Activated naive CD4-positive, alpha-beta T cell treated with Interleukin-2 at 50 U/mL for 16 hours (primary cell): Measurements from ENCODE around the gene MAP2K6.

ENCODE experiments used
- DNase-seq: peaks from one replicate; pipeline ENCODE4 v3.0.0-alpha.2; 2020

Gene MAP2K6

GRCh38 chr17:69539781-69540319 lies 125.4 kb downstream of the MAP2K6 start:
- no peak for DNase-seq

- no peak for DNase-seq
These were observed 125.9 kb downstream of the MAP2K6 start for GRCh38 chr17:69540356-69540755.

DNA sequence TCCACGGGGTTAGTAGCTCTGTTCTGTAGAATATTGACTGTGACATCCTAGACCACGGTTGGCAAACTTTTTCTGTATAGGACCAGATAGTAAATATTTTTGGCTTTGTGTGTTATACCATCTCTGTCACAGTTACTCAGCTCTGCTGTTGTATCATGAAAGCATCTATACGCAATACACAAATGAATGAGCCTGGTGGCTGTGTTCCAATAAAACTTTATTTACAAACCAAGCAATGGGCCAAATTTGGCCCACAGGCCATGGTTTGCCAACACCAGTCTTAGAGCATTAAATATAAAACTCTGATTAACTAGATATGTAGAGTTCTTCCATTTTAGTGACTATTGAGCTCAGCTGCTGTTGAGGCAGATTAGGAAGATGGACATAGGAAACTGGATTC lies 132.7 kb downstream of the MAP2K6 start:
- no peak for DNase-seq

GRCh38 chr17:69547947-69548346 lies 133.4 kb downstream of the MAP2K6 start:
- DNase-seq, result no peak

- DNase-seq, result no peak
These were observed 136.9 kb downstream of the MAP2K6 start for GRCh38 chr17:69551212-69552010.

- no peak for DNase-seq
These were observed 138.6 kb downstream of the MAP2K6 start for GRCh38 chr17:69552986-69553667.

DNA sequence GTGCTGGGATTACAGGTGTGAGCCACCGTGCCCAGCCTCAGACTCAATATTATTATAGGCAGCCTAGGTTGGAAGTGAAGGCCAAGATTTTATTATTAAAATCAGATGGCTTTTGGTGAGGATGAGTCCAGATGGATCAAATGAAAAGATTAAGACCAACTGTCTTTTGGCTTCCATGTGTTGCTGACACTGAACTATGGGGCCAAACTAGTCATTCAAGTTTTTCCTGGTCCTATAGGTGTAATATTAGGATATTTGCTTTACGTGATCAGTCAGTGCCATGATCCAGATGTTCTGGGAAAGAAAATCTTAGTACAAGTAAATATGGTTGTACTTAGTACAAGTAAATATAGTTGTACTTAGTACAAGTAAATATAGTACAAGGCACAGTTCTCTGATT lies 140.6 kb downstream of the MAP2K6 start:
- DNase-seq, result no peak

GRCh38 chr17:69557339-69557738 lies 142.8 kb downstream of the MAP2K6 start:
- DNase-seq, result no peak

DNA sequence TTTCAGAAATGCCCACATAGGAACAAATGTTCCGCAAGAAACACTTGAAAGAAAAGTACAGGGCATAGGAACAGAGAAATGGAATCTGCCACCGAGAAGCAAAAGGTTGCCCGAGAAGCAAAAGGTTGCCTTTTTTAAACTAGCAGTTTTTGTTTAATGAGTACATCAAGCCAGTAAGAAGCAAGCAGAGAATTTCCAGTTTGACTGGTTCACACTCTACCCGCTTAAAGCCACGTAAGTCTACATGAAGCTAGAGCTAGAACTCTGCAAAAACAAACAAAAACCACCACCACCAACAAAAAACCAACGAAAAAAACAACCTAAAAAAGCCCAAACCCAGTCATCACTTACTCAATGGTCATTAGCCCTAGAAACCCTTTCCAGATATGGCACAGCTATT lies 144.3 kb downstream of the MAP2K6 start:
- DNase-seq, result no peak

- no peak for DNase-seq
These were observed 146.5 kb downstream of the MAP2K6 start for GRCh38 chr17:69560987-69561441.

DNA sequence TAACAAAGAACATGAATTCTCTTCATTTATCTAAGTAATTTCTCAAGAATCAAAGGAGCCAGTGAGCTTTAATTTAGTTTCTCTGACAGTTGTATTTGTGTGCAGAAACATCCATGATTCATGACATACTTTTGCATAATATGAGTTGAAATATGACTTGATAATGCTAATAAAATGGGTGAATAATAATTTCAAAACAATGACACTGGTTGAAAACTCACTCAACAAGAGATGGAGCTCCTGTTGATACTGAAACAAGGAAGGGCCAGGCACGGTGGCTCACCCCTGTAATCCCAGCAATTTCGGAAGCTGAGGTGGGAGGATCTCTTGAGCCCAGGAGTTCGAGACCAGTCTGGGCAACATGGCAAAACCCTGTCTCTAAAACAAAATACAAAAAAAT lies 147.0 kb downstream of the MAP2K6 start:
- no peak for DNase-seq

DNA sequence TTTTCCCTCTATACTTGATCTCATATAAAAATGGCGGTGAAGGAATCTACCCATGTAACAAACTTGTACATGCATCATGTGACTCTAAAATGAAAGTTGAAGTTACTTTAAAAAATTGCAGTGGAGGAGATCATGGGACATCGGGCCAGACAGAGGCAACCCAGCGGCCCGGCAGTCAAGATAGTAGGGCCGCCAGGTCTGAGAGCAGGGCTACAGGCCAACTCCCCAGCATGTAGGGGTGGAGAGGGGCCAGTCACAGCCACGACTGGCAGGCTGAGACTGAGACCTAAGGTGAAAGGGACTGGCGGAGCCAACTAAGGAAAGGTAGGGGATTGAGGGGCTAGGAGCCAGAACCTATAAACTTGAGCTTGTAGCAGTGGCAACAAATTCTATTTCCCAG lies 150.9 kb downstream of the MAP2K6 start:
- DNase-seq, result no peak

DNA sequence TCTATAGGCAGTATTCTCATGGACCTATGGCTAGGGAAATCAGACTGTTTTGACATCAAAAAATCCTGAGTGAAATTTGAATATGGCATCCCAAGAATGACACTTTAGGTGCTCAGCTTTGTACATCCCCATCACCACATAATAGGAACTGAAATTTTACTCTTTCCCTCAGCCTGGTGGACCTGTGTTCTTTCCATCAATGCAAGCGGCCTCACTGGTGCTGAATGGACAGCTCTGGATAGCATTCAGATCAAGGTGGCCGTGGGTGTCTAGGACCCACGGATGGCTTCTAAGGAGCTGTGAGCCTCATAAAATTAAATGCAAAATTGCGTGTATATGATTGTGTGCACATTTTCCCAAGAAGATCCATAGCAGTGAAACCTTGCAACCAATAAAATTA lies 152.6 kb downstream of the MAP2K6 start:
- no peak for DNase-seq

- no peak for DNase-seq
These were observed 158.2 kb downstream of the MAP2K6 start for GRCh38 chr17:69572747-69573146.

- DNase-seq, result no peak
These were observed 158.9 kb downstream of the MAP2K6 start for GRCh38 chr17:69573396-69573795.

DNA sequence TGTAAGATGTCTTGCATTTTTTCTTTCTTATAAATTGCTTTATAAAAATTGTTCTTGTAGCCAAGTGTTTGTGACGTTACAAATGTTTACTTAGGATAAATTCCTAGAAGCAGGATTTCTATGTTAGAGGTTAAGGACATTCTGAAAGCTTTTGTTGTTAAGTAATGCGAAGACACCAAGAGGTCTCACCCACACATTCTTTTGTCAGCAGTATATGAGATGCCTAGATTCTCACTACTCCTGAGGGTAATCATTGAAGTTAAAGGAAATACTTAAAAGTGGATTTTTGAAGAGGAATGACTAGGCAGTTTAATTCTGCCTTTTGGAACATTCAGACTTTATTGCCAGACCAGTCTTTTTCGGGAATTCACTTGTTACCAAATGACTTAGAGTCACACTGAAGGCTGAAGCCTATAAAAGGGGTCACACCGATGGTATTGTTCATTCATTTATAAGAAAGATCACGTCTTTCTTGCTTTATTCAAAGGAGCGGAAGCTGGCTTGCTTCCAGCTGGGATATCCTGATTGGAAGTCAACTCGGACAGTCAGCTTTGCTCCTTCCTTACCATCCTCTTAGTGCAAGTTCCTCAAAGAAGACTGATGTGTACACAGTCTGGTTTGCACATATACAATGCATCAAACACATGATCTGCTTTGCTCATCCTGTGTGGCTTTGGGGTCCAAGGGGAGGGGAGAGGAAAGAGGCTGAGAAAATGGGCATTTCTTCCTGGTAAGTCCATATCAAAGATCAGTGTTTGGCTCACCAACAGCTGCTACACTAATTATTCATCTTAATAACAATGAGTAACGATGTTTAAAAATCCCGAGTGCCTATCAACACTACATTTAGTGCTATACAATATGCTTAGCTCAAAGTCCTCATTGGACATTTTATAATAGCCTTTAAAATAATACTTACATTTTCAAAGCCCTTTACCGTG lies 160.0 kb downstream of the MAP2K6 start:
- DNase-seq, result no peak

- no peak for DNase-seq
These were observed 160.9 kb downstream of the MAP2K6 start for GRCh38 chr17:69575346-69575761.

DNA sequence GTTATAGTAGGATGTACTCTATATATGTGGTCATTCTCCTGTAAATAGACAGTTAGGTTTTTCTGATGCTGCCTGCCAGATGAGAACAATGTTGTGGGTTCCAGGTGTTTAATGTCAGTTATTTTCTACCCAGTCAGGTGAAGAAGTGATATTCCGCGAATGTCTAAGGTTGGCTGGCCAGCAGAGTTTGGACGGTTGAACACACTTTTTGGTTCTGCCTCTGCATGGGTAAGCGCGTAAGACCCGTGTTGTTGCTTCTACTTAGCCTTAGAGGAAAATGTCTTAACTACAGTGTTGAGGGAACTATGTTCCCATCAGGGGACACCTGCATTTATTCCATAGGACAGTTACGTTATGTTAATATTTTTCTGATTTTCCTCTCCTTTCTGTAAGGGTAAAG lies 162.6 kb downstream of the MAP2K6 start:
- no peak for DNase-seq

- DNase-seq, result no peak
These were observed 164.0 kb downstream of the MAP2K6 start for GRCh38 chr17:69578385-69578936.

GRCh38 chr17:69579961-69580677 lies 165.6 kb downstream of the MAP2K6 start:
- no peak for DNase-seq

GRCh38 chr17:69581061-69581961 lies 166.8 kb downstream of the MAP2K6 start:
- DNase-seq, result no peak
